ENCODE results near the gene TMEM129.
A peak's percentile ranks its signal among the peaks of the same experiment; 100 is the strongest.
"Not testable (repeated sequence)": the region's sequence is repeated elsewhere in the genome, so short reads cannot be mapped to it uniquely, and the experiment has no call there.

Gene TMEM129

DNA sequence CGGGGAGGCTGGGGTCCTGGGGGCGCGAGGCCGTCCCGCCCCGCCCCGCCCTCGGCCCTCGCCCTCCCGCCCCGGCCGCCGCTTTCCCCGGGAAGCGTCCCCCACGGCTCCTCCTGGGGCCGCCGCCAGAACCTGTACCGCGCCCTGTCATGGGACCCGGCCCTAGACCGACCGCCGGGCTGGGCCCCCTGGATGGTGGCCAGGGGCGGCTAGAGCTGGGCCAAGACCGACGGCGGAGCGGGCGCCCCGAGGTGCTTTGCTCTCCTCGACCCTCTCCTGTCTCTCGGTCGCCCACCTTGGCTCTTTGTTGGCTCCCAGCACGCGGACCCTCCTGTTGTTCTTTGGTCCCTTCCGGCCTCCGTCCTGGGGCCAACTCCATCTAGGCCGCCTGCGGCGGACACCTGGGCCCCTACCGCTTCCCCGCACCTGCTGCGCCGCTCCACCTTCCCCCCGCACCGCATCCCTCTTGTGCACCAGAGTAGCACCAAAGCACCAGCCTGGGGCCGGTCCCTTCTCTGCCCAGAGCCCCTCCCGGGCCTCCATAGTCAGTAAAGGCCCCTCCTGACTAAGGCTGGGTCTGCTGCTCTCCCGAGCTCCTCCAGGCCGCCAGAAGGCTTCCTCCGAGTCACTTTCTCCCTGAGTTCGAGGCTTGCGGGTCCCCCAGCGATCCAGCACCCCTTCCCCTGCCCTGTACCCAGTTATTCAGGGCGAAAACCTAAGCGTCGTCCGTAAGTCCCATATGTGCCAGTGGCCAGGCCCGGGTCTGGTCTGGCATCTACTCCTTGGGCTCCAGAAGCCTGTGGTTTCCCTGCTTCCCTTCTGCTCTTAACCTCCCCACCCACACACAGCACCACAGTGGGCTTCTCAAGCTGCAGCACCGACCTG, 785 bp upstream of the TMEM129 start:
- no peak for DNase-seq (ENCODE audit: low read depth)

DNA sequence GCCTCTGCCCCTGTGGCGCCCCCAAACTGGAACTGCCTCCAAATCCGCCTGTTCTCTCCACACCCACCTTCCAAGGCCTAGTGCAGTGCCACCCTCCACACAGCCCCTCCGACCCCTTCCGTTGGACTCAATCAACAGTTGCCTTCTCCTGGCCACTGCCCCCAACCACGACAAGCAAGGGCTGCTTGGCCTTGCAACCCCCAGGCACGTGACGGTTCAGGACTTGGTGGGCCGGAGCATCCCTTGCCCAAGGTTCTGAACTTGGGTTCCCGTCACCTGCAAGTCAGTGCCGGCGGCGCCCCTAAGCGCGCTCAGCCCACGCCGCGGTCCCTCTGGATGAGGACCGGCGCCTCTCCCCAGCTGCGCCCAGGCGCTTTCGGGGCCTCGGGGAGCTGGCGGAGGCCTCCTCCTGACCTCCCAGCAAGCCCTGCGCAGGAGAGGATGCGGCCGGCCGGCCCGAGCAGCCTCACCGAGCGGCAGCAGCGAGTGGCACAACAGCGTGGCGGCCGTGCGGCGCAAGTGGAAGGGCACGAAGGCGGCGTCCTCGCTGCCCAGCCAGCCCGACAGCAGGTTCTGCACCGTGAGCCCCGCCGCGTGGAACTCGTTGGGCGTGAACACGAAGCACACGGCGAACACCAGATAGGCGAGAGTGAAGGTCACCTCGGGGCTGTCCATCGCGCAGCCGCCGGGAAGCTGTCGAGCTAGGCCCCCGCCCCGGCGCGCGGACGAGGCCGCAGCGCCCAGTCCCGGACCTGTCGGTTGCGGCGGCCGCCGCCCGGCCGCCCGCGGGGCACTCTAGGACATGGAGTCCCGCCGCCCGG, 750 bp downstream of the TMEM129 start:
- DNase-seq (ENCODE audit: low read depth), result no peak

DNA sequence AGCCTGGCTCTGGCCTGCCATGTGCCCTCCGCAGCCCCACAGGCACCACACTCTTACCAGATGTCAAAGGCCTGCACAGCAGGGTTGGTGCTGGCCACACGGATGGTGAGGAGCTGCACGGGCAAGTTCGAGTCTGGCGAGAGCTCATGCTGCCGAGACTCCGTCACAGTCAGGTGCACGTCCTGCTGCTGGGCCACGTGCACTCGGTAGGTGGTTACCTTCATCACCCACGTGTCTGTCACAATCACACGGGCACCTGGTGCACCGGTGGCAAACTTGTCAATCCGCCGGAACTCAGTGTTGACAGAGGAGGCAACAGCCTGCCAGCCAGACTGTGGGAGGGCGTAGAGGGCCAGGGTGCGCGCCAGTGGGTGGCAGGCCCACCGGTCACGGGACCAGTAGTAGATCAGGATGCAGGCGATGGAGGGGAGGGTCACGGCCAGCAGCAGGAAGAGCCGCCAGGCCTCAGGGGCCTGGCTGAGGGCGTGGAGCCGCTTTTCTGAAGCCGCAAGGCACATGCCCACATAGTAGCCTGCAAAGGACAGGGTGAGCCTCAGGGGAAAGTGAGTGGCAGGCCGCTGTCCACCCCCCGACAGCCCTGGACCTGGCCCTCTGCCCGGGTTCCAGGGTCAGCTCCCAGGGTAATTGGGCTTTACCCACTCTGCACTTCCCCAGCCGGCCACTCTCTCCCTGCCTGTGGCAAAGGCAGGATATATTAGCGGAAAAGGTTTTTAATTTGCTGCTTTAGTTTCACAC, 2.9 kb downstream of the TMEM129 start:
- no peak for DNase-seq (ENCODE audit: low read depth)

DNA sequence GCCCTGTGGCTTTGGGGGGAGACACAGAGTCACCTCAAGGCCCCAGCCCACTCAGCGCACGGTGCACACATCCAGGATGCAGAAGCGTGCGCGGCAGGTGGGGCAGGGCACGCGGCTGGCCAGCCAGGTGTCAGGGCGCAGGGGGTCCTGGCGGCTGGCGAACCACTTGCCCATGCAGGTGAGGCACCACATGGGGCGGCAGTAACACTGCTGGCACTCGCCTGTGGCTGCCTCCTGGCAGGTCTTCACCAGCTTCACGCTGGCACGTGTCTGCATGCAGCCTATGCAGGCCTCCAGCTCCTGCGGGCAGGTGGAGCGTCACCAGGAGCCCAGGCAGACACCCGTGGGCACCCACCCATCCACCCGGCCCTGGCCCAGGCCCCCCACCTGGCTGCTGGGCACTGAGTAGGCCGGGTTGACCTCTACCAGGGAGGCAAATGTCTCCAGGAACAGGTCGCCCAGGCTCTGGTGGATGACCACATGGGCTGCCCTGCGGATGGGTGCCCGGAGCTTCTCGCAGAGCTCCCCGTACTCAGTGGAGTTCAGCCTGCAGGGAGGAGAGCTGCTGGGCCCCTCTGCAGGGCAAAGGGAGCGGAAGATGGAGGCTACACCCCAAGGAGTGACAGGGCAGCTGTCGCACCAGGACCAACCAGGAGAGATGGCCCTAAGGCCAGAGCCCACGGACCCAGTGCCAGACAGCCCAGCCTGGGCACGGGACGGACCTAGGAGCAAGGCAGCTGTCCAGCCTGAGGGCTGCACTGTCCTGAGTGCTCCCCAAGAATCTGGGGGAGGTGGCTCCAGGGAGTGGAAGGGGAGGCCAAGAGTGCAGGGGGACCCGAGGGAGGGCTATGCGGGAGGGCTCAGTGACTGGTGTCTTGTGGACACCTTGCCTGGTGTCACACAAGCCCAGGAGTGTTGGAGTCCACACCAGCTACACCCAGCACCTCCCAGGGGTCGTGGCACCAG, 3.7 kb downstream of the TMEM129 start:
- no peak for DNase-seq (ENCODE audit: low read depth)

DNA sequence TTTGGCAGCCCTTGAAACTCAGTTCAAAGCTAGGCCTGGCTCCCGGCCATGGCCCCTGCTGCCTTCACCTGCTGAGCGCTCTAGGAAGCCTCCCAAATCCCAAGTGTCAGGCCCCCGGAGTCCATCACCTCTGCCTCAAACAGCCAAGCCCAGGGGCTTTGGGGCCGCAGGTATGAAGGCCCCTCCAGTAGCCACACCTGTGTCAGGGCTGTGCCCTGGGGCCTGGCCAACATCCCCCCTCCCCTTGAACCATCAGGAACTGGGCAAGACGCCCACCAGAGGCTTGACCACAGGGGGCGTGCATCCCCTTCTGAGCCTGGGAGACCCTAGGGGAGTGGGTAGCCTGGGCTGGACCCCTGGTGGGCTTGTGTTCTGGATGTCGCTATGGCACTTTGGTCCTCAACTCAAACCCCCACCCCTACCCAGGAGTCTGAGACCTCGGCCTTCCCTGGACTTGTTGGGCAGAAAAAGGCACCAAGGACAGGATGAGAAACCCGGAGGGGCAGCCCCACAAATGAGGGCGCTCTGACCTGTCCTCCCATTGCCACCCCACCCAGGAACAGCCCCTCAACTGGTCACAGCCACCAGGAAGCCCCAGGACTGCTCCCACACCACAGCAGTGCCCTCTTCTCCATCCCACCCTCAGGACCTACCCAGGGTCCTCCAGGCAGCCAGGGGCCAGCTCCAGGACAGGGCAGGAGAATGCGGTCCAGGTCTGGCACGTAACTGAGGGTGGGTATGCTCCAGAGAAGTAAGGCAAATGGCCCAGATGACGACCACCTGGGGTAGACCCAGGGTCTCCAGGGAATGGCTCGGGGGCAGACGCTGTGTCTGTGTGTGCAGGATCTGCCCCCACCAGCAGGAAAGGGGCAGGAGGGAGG, 4.8 kb downstream of the TMEM129 start:
- no peak for DNase-seq (ENCODE audit: low read depth)

DNA sequence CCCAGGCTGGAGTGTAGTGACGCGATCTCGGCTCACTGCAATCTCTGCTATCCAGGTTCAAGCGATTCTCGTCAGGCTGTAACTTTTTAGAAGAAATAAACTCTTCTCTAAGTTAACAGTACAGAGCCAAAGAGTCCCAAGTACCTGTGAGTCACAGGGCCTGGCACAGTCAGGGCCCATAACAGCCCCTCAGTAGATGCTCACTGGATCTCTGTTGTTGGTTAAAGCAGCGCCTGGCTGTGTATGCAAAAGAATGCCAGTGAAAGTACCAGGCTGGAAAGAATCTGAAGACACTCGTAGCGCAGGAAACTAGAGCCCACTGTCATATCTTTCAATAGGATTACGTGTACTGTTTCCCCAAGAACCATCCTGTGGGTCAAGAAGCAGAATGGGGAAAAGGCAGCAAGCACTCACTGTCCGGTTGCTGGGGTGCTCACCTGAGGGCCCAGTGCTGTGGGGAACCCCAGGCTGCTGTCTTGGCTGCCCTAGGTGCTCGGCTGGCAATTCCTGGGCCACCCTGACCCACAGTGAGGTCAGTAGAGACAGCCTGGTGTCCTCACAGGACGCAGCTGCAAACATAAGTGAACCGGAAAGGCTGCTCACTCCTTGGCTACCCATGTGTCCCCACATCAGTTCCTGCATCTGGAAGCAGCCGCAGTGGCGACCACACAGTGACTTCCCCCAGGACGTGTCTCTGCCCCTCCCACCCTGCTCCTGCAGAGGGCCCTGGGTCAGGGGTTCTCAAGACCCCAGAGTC, 5.9 kb downstream of the TMEM129 start:
- DNase-seq (ENCODE audit: low read depth), result no peak

DNA sequence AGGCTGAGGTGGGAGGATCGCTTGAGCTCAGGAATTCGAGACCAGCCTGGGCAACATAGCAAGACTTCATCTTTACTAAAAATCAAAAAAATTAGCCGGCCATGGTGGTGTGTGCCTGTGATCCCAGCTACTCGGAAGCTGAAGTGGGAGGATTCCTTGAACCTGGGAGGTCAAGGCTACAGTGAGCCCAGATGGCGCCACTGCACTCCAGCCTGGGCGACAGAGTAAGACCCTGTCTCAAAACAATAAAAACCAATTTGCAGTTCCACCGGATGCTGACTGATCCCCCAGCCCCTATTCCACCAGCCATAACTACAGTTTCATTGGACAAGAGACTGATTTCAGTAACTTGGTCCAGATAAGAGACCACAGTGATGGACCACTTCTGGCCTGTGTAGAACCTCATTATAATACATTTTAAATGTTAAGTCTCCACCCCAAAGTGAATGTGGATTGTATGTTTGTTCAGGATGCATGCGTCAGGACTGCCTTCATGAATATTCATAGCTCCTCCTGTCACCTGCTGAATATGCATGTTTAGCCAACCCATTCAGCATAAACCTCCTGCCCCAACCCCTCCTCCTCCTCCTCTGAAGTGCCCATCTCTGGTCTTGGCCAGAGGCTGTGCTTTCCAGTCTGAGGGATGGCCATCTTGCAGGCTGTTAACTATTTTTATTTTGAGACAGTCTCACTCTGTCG, 6.7 kb downstream of the TMEM129 start:
- DNase-seq (ENCODE audit: low read depth), result no peak

DNA sequence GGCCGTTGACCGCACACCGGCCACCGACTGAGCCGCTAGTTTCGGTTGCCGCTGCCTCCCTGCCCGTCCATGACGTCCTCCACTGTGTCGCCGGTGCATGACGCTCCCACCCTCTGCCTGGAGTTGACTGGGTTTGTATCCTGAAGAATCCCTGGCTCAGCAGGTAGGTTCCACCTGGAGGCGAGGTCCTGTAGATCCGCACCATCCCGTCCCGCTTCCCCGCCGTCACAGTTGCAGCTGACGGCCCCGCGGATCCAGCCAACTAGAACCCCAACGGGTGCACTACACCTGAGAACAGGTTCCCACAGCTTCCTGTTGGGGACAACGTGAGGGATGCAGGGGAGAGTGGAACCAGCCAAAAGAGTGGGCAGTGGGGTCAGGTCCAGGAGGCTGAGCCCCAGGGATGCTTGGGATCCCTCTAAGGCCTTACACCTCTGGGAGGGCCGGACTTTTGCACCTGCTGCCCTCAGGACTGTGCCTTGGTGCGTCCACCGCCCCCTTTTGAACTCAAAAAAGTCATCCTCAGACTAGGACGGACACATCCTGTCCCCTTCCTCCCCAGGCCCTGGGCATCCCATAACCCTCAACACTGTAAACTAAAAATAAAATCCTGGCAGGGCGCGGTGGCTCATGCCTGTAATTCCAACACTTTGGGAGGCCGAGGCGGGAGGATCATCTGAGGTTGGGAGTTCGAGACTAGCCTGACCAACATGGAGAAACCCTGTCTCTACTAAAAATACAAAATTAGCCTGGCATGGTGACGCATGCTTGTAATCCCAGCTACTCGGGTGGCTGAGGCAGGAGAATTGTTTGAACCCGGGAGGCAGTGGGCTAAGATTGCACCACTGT, 7.9 kb downstream of the TMEM129 start:
- DNase-seq (ENCODE audit: low read depth), result no peak

DNA sequence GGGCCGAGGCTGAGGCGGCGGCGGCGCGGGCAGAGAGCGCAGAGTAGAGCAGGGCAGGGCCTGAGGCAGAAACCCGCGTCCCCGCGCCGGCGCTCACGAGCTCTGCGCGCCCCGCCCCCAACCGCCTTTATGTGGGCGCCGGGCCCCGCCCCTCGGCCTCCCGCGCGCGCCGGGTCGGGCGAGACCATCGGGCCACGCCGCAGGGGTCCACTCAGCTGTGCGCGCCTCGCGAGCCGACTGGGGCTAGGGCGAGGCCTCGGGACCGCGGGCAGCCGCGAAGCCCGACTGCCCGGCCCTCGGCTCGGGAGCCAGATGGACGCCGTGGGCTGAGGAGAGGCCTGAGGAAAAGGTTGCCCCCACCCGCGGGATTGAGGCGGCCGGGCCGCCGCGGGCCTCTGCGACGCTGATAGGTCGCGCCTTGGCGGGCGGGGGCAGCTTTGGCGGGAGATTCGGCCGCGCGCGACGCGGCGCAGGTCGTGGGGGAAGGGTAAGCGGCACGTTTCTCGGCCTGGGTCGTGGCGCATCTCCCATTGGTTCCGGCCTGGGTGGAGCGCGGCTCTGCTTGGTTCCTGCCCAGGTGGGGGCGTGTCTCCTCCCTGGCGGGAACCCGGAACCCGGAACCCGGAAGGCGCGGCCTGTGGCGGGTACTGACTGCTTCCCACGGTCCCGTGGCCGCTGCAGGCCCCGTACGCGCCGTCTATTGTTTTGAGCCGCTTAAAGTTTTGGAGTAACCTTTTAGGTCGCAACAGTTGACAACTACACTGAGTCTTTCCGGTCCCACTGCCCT, 8.7 kb downstream of the TMEM129 start, which contains the start of gene SLBP:
SLBP (minus strand) TSS at position 104 of the 787 bp plus-strand sequence. CDS start 131 bp downstream, outside the sequence.
- peak; percentile 99 for DNase-seq (ENCODE audit: low read depth)

DNA sequence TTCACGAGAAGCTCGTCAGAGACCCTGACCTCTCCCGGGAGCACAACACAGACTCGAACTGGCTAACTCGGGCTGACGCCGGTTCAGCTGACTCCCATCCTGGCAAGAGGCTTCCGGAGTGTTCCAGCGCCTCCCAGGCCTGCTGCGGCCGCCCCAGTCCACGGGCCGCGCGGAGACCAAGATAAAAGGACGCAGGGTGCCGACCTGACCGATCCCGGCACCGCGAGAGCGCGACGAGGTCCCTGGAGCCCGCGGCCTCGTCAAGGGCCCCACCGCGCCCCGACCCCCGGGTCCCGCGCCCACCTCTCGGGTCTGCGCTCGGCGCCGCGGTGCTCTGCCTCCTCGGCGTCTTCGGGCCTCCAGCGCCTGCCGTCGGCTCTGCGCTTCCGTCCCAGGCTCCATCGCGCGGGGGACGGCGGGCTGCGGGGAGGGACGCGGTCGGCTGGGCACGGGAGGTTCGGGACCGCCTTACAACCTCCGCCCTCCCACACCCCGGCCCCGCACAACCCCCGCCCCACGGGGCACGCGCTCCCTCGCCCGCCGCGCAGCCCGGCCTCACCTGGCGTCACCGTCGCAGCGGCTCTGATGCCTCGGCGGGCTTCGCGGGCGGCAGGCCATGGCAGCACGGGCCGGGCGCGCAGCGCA, 9.4 kb downstream of the TMEM129 start:
- no peak for DNase-seq (ENCODE audit: low read depth)

DNA sequence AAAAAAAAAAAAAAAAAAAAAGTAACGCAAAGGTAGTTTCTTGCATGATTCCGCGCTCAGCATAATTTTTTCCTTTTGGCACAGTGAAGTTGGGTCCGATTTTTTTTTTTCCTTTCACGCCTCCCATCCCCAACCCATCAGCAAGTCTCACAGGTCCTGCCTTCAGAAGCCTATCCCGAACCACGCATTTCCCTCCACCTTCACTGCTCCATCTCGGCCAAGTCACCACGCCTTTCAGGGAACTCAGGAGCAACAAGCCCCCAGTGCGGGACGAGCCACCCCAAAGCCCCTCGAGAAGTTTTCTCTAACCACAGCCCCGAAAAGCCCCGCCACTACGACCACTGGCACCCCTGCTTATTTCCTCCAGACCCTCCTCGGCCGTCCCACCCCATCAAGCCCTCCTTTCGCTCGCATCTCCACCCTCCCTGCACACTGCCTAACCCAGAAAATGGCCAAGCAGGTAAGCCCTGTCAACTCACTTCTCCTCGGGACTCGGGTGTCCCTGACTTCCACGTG, 10.0 kb downstream of the TMEM129 start:
- DNase-seq (ENCODE audit: low read depth), result no peak

DNA sequence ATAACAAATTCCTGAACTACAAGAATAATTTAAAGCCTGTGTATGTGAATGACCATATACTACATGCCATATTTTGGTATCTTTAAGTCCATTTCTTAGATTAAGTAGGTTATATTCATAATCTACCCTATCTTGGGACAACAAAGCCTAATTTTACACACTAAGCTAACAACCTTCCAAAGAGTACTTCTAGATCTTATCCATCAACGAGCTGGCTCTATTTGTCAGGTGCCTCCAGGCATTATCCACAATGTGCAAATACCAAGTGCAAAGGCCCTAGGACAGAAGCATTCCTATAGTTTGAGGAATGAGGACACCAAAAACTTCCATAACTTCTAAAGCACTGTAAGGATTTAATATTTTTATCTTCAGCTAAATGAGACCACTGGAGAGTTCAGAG, 12.5 kb downstream of the TMEM129 start:
- no peak for DNase-seq (ENCODE audit: low read depth)

DNA sequence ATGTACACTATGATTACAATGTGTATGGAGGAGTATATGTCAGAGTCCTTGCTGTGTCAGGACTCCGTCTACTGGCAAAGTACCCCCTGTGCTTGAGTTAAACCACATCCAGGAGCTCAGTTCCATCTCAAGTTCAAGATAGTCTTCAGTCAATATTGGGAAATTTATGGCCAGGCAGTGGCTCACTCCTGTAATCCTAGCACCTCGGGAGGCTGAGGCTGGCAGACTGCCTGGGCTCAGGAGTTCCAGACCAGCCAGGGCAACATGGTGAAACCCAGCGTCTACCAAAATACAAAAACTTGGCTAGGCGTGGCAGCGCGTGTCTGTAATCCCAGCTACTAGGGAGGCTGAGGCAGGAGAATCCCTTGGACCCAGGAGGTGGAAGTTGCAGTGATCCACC, 14.8 kb downstream of the TMEM129 start:
- DNase-seq (ENCODE audit: low read depth), result no peak

DNA sequence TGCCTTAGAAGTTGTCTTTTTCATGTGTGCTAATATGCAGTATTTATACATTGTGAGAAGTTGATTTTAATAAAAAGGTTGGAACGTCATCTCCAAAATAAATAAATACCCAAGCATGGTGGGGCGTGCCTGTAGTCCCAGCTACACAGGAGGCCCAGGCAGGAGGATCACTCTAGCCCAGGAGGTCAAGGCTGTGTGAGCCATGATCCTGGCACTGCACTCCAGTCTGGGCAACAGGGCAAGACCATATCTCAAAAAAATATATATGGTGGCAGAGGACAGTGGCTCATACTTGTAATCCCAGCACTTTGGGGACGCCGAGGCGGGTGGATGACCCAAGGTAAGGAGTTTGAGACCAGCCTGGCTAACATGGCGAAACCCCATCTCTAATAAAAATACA, 15.4 kb downstream of the TMEM129 start:
- DNase-seq (ENCODE audit: low read depth), result no peak

DNA sequence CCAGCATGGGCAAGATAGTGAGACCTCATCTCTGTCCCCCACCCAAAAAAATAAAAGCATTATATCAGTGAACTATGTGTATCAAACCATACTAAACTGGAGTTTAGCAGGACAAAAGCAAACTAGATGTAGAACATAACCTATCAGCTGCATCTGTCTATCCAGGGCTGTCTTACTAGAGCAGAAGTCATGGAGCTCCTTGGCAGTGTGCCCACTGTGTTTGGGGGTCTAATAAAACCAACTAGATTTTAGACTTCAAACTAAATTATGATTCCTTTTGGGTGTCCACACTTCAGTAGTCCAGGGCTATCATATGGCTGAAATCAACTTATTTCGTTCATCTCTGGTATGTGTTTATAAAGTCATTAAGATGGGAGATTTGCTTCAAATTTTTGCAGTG, 17.3 kb downstream of the TMEM129 start:
- DNase-seq (ENCODE audit: low read depth), result no peak

DNA sequence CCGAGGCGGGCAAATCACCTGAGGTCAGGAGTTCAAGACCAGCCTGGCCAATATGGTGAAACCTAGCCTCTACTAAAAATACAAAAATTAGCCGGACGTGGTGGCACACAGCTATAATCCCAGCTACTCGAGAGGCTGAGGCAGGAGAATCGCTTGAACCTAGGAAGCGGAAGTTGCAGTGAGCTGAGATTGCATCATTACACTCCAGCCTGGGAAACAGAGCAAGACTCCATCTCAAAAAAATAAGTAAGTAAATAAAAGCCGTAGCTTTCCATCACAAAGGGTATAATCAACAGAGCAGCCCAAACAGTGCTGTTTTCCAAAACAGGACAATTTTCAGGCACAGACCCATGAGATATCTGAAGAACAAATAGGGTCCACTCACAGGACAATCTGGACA, 19.5 kb downstream of the TMEM129 start:
- DNase-seq (ENCODE audit: low read depth), result not testable (repeated sequence)
